ENCODE measurements around the gene RPP25L.

The RPP25L gene

DNA sequence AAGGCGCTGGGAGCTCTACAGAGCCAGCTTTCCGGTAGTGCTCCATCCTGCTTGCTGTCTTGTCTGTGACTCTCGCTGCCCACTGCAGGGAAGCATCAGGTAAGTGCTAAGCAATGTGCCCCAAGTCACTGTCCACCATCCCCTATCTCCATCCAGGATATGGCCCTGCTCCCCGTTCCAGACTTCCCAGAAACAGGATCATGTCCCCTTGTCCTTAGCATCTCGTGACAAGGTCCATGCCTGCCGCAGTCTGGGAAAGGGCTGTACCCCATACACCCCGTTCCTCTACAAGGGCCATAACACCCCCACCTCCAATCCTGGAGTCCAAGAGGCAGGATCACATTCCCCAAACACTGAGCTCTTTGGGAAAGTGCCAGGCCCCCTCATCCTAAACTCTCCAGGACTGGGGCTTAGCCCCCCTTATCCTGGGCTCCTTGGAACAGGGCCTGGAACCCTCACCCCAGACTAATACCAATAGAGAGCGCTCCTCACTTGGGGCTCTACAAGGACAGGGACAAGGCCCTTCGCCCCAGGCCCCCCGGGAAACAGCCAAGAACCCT, 566 bp downstream of the RPP25L start:
- DNase-seq (ENCODE audit: low spot score) = no peak
- peak; percentile 74 for FAIRE-seq

DNA sequence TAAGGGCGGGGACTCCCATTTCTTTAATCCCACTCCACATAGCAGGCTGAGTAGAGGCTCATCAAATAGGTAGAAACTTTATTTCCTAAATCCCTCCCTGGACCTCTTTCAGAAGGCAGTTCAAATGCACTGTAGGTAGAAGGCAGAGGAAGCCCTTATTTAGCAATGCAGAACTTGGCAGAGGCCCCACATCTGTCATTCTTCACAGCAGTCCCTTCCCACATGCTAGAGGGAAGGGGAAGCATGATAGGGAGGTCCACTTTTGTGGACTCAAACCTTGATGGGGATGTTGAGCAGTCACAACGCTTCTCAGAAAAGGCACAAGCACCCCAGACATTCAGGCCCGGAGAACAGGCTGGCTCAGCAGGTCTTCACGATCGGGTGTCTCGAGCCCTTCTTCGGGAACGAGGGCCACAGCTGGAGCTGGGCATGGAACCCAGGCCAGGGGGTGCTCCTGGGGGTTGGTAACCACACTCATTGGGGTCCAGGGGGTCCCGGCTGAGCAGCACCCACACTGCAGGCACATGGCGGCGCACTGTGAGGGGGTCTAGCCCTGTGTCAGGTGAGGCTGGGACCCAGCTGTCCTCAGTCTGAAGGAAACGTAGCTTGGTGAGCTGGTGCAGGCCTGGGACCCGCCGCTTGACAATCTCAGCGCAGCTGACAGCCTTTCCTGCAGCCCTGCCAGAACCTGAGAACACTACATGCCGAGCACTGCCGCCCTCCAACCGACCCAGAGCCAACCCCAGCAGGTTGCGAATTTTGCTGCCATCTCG, 1.3 kb downstream of the RPP25L start:
- DNase-seq (ENCODE audit: low spot score) (no peak), FAIRE-seq (no peak)

DNA sequence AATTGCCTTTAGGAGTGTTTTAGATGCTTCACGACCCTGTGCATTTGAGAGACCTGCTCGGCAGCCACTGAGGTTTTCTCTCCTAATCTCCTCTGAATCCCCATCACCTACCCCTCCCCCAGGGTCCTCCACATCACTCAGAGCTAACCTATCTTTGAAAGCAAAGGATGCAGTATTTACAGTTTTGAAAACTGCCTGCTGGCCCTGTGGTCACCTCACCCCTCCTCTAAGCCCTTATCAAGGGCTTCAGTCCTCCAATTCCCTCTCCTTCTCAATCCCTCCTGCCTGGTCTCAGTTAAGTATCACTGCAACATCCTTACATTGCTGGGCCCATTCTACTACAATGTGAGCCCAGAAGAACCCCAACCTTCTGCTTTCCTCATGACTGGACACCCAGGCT, 4.6 kb downstream of the RPP25L start:
- DNase-seq (ENCODE audit: low spot score) = no peak
- FAIRE-seq = no peak

DNA sequence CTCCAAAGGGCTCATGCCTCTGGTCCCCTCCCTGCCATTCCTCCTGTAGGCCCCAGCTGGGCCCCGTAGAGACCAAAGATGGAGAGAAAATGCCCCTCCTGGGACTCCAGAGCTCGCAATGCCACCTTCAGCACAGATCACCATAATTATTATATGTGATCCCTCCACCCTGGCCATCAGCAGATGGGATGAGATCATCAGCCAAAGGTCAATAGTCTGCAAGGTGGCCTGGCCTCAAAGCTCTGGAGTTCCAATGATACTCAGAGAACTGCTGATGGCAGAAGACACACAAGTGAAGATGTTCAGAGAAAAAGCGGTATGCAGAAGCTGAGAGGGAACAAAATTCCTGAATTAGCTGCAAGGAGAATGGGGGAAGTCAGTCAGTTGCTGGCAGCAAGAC, 5.0 kb downstream of the RPP25L start:
- DNase-seq (ENCODE audit: low spot score) (no peak), FAIRE-seq (no peak)

DNA sequence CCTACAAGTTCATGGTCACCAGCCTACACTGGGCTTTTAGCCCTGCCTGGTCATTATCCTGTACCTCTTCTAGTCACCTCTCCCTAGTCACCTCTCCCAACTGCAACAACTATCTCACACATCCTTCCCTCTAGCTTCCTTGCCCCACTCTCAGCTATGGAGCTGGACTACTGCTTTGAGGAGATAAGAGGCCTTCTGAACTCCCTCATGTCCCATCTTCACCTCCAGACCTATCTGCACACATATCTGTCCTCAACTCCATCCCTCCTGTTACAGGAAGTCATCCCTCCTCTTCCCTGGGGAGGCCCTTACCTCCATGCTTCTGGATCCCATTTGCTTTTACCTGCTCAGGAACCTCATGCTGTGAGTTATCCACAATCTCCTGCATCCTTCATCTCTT, 5.7 kb downstream of the RPP25L start:
- DNase-seq (ENCODE audit: low spot score) (no peak), FAIRE-seq (no peak)

DNA sequence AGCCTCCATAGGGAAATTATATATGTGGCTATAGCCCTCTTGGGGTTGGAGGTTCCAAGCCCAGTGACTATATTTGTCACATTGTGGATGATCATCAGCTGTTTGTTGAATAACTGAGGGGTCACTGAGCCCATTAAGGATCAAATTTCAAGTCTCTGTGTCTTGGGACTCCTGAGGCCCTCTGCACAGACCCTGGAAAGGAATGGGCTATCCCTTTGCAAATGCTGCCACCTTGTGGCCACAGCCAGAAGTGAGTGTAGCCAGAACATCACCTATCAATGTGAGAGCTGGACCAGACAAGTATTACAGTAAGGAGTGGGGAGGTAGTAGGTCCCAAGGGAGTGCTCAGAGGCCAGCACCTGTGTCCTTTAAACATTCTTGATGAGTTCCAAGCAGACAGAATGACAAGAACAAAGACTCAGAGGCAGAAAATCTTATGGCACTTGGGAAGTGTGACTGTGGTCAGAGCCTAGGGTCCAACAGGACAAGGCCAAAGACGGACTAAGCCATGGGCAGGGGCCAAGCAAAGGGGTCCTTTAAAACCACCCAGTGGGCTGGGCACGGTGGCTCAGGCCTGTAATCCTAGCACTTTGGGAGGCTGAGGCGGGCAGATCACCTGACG, 8.2 kb downstream of the RPP25L start:
- FAIRE-seq (peak; percentile 85), DNase-seq (ENCODE audit: low spot score) (peak; percentile 87)

DNA sequence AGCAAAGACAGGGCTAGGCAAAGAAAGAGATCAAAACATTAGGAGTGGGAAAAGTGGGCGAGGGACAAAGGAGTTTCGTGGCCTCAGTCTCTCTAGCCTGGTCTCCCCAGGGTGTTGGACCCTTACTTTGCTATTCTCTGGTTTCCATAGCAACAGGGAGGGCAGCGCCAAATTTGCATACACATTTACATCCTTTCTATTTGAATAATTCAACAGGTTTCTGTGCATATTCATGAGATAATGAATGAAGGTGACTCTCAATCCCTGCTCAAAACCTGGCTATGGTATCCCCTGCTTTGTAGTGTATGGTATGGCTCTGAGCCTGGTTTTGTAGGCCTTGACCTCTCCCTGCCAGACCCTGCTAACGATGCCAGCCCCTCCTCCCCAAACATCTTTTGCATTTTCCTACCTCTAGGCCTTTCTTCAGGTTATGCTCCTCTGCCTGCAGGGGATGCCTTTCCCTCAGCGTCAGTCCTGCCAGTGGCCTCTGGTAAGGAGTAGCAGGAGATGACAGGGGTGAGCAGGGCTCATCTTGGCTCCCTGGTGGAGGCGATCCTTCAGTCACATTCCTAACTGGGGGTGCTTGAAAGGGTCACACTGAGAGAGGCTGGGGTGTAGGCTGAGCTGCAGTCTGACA, 9.8 kb downstream of the RPP25L start:
- FAIRE-seq (no peak), DNase-seq (ENCODE audit: low spot score) (no peak)

DNA sequence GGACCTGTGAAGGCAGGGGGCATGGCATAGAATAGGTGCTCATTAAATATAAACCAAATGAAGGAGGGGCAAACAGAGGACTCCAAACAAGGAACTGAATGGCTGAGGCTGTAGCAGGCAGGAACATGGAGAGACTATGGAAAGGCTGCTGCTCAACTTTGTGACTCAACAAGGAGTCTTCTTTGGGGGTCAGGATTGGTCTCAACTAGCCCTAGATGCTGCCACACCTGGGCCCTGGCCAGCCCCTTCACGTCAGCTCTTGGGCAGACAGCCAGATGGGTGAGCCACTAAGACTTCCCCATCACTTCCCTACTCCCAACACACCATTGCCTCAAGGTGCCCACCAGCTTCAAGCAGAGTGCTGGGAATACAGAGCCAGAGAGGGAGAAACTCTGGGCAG, 11.0 kb downstream of the RPP25L start:
- DNase-seq (ENCODE audit: low spot score) = no peak
- FAIRE-seq = no peak

DNA sequence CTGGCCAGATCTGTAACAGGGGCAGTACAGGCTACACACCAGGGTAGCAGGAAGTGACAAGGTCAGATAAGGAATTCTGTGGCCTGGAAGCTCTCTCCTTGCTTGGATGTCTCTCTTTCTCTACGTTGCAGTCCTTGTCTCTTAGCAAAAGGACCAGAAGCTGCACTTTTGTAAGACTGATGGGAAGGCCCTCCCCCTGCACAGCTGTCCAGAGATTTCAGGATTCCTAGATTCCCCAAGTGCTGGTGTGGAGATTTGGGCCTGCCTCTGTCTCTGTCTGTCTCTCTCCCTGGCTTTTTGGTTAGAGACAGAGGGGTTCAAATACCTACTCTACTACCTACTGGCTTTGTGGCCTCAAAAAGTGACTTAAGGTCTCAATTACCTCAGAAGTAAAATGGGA, 12.4 kb downstream of the RPP25L start:
- FAIRE-seq = no peak
- DNase-seq (ENCODE audit: low spot score) = no peak

DNA sequence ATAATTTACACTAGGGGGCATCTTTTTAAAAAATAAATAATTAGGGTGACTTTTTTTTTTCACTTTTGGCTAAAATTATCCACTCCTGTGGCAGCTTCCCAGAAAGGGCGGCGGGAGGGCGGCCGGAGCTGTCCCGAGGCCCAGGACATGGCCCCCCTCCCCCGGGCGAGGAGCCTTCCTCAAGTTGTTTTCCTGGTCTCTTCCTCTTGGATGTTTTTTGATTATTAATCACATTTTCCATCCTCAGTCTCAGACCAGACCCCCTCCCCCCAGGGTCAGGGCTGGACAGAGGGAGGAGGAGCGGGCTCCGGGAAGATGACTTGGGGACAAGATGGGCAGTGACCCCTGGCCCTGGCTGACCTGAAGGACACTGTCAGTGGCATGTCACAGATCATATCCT, 17.7 kb downstream of the RPP25L start:
- FAIRE-seq = no peak
- no peak for DNase-seq (ENCODE audit: low spot score)

DNA sequence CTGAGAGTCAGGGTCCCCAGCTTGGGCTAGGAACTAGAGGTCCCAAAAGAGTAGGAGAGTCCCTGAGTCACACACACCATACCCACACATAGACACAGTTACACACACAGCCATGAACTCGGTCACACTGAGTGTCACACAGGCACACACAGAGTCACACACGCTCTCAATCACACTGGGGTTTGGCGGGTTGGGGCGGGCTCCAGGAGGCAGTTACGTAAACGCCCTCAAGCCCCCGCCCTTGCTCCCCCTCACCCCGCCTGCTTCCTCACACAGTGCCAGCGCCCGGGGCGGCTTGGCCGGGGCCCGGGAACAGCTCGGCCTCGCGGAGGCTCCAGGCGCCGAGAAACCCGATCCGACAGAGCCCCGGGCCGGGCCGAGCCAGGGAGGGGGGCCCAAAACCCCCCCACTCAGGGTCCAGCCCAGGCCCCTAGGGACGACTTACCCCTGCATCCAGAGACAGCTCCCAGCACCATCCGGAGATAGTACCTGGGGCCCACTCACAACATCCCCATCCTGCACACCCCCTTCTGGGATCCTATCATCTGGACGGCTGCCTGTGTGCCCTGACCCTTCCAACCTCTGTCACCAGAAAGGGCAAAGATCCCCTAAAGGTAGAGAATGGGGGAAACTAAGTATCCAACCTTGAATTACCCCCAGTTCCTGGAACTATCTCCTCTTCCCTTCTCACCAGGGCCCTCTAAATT, 18.8 kb downstream of the RPP25L start:
- no peak for DNase-seq (ENCODE audit: low spot score)
- peak; percentile 61 for FAIRE-seq

DNA sequence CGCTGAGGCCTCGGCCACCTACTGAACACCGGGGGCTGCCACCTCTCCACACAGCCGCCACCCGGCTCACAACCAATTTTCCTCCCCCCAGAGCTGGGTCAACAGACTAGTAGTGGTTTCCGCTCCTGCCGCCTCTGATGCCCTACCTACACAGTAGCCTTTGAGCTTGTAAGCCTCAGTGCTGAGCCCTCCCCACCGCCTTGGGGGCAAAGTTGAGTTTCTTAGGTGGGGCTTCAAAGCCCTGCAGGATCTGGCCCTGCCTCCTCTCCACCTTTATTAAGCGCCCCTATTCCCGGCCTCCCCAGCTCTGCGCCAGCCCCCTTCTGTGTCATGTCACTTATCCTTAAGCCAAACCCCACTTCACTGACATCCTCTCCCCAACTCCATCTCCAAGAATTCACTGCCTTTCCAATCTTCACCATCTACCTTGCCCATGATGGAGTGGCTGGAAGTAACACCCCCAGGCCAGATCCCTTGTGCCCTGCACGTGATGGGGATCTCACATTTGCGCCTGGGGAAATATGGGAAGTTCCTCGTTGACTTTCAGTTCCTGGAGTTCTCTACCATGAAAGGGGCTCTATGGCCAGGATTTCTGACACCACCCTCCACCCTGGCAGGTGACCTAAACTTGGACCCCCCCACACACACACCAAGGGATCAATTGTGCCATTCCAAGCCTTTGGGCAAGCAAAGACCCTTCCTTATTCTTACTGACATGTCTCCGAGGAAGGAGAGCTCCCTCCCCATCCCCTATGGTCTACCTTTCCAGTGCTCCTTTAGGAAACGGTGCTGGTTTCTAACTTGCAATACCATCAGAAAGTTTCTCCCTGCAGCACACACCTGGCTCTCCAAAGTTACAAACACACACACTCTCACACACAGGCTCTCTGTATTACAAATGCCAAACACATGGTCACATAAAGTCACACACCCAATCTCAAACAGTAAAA, 19.7 kb downstream of the RPP25L start:
- FAIRE-seq (no peak), DNase-seq (ENCODE audit: low spot score) (no peak)

DNA sequence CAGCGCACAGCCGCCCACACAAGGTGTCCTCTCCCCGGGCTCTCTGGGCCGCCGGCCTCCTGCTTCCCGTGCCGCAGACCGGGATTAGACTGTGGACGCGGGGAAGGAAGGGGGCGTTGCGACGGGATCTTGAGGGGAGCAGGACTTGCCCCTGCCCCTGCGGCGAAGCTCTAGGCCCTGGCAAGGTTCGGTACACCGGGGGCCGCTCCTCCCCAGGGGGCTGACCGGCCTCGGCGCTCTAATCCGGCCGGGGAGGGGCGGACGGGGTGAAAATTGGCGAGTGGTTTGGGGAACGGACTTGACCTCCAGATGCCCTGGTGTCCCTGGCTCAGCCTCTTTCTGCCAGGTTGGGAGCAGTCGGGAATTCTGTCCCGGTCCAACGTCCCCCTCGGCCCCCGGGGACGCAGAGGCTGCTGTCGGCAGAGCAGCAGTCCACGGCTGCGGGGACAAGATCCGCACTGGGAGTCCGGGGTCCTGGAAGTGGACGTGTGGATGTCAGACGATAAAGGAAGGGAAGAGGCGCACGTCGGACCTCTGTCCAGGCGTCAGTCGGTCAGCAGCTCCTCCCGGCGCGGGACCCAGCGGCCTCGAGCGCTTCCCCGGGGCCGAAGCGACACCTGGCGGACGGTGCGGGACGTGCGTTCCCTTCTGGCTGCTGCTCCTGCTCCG, 20.5 kb downstream of the RPP25L start:
- DNase-seq (ENCODE audit: low spot score) = peak; percentile 93
- FAIRE-seq = peak; percentile 96

DNA sequence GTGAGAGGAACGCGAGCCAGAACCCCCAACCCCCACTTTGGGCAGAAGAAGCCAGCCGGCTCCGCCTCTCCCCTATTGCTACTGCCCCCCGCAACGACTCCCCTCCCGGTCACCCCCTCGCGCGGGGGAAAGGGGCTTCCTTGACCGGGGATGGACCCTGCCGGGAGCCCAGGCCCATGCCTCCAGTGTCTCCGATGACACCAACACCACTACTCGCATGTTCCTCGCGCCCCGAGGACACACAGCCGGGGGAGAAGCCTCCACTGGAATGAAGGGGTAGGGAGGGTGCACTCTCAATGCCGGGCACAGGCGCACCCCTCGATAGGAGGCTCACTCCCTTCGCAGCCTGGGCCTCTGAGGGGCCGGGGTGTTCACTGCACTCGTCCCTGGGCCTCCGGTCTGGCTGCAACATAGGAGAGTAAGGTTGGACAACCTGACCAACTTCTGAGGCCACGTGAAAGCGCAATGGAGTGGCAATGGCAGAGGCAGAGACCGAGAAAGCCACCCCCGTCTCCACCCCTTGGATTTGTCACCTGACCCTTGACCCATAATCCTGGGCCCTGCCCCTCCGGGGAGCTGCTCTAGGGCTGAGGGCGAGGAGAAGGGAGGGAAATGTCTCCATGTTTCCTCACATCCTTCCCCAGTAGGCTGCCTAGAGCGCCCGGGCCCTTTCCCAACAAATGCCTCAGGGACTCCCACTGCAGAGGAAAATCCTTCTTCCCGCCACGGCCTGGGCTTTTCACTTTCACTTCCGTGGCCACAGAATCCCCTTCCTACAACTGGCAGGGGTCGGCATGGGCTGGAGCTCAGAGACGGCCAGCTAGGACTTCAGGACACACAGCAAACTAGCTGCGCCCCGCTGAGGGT, 21.3 kb downstream of the RPP25L start:
- peak; percentile 85 for FAIRE-seq
- peak; percentile 18 for DNase-seq (ENCODE audit: low spot score)

DNA sequence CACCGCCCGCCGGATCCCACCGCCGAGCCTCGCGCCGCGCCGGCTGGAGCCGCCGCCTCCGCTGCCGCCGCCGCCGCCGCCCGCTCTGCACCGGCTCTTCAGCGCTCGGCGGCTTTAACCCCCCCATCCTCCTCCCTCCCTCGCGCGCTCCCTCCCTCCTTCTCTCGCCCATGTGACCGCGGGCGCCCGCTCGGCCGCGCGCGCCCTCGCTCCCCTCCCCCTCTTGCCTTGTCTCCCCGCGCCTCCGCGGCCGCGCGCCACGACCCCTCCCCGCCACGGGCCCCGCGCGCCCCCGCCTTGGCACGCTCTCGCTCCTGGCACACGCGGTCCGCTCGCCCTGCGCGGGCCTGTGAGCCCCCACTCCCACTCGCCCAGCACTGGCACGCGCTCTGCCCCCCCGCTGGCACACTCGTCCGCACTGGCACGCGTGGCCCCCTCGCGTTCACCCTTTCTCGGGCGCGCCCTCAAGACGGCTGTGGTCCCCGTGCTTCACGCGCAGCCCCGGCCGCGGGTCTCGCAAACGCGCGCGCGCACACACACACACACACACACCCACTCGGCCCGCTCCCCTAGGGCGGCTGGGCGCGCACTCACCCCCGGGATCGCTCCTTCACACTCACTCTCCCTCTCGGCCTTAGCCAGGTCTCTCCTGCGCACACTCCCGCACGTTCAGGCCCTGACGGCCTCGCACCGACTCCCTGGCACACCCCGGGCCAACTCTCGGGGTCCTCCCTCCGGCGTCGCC, 22.1 kb downstream of the RPP25L start, which contains the start of gene CNTFR:
Gene CNTFR (minus strand): TSS at position 89 of the 745 bp plus-strand sequence. CDS start 20,743 bp downstream, outside the sequence.
- FAIRE-seq (peak; percentile 92), DNase-seq (ENCODE audit: low spot score) (peak; percentile 83)

DNA sequence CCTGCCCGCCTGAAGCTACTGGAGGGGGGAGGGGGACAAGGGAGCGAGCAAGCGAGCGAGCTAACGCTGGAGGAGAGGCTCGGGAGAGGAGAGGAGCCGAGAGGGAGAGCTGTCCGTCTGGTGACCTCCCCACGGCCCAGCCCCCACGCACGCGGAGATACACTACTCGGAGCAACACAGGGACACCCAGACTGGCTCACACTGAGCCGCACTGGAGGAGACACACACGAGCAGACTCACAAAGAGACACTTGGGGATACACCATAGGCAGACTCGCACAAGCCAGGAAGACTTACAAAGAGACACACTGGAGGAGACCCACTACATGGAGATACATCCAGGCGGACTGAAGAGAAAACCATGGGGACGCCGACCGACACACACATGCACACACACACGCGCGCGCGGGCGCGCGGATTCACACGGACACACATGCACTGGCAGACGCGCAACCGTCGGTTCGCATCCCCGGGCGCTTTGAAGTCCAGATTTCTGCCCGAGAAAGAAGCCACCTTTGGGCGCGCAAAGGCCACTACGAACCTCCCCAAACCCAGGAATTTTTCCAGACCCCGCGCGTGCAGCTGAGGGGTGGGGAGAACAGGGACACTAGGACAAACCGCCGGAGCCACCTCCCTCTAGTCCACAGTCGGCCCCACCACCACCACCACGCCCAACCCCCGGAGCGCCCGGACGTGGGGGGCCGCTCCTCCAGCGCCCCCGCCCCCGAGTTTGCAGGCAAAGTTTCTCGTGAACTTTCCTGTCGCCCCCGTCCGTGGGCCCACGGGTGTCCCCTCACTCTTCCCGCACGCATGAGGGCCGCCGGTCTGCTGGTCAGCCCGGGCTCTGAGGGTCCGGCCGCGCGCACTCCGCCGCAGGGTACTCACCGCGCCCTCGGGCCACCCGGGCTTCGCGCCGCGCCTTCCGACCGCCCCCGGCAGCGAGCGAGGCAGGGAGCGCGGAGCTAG, 22.9 kb downstream of the RPP25L start:
- no peak for FAIRE-seq
- DNase-seq (ENCODE audit: low spot score) = no peak

DNA sequence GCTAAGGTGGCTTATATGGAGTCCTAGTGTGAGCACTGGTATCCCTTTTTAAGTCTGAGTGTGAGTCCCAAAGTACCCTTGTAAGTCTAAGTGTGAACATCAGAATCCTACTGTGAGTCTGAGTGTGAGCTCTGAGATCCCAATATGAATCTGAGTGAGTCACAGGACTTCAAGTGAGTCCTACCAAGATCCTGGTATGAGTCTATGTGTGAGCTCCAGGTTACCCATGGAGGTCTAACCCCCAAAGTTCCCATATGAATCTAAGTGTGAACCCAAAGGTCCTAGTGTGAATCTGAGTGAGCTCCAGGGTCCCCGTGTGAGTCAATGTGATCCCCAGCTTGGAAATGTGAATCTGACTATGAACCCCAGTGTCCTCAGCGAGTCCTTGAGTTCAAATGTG, 24.6 kb downstream of the RPP25L start:
- DNase-seq (ENCODE audit: low spot score) (no peak), FAIRE-seq (no peak)
